Gastrocnemius medialis (tissue), 4 donors: ENCODE data around the gene ACTR5. TPM values are rescaled to one million over a fixed set of nuclear protein-coding genes. Genes with fewer than 3 reads are reported as not detected.

ENCODE experiments used
- ATAC-seq, 2 donors: fragments of 150-250 bp; one replicate each; pipeline ENCODE4 v1.9.1; 2016
- DNase-seq, 2 donors: peaks; one replicate each; pipeline ENCODE4 v3.0.0-alpha.2; 2019
- H3K27ac ChIP-seq, 4 donors: fragments of 200-600 bp; sonication (generic); 1 replicate in 1 of 4; 2 replicates in 3 of 4; pipeline ENCODE4 v1.5.1; 2016 to 2018; ENCODE audit warnings: mild to moderate bottlenecking in 2 of 4, moderate library complexity in 1 of 4
- H3K27me3 ChIP-seq, 3 donors: fragments of 200-600 bp; sonication (generic) in 2 of 3; 1 replicate in 1 of 3; 2 replicates in 2 of 3; pipeline versions ENCODE4 v1.5.1 to v1.6.0; 2016 to 2019; ENCODE audit warnings: mild to moderate bottlenecking in 1 of 3, moderate library complexity in 1 of 3
- H3K36me3 ChIP-seq, 2 donors: fragments of 200-600 bp; sonication (generic) in 1 of 2; one replicate each; pipeline ENCODE4 v1.5.1; 2017 to 2018
- H3K4me1 ChIP-seq, 2 donors: fragments of 200-600 bp; sonication (generic) in 1 of 2; one replicate each; pipeline ENCODE4 v1.5.1; 2016 to 2017; ENCODE audit warnings: mild to moderate bottlenecking in 2 of 2
- H3K4me3 ChIP-seq, 4 donors: fragments of 200-600 bp; sonication (generic) in 3 of 4; 1 replicate in 1 of 4; 2 replicates in 3 of 4; pipeline ENCODE4 v1.5.1; 2016 to 2019; ENCODE audit warnings: mild to moderate bottlenecking in 2 of 4
- H3K9me3 ChIP-seq, 3 donors: fragments of 200-600 bp; sonication (generic) in 2 of 3; 1 replicate in 1 of 3; 2 replicates in 2 of 3; pipeline ENCODE4 v1.5.1; 2016 to 2019
- CTCF ChIP-seq, 5 experiments: fragments of 450-650 bp in 3 of 5; fragments of 200-600 bp in 2 of 5; sonication (generic) in 2 of 5; IDR thresholded peaks in 4 of 5; conservative IDR thresholded peaks in 1 of 5; 1 replicate in 4 of 5; 2 replicates in 1 of 5; pipeline ENCODE4 v1.5.1; 2016 to 2019; ENCODE audit warnings: antibody characterized with exemption in 5 of 5, mild to moderate bottlenecking in 3 of 5, moderate library complexity in 3 of 5
- POLR2A ChIP-seq, 2 donors: fragments of 450-650 bp; IDR thresholded peaks; one replicate each; pipeline ENCODE4 v1.6.1; 2017; ENCODE audit warnings: antibody characterized with exemption in 2 of 2, mild to moderate bottlenecking in 2 of 2, moderate library complexity in 2 of 2
- in situ Hi-C, 4 donors: fragments of 200-750 bp; cut with MboI; loops; one replicate each; pipeline versions ENCODE4 v1.15.0 to v1.8.0; 2017; ENCODE audit warnings: low sequenced_read_pairs in 4 of 4
- intact Hi-C: fragments of 100-400 bp; cut with DNase I; formaldehyde crosslinking; loops from one replicate; pipeline ENCODE4 v1.15.1; 2023; ENCODE audit warnings: low total_unique reads
- total RNA-seq, 4 donors: library from RNA; depleted of rRNA; stranded (reverse); fragments of >200 nt; gene quantifications; one replicate each; pipeline versions ENCODE4 v1.1.0 to v1.2.3, GENCODE V29; 2016

The ACTR5 gene
- total RNA-seq, 4 donors from 2014 or later, result 6.3 to 10.0 (median 8.0) TPM

GRCh38 chr20:38728191-38728781 is 20.0 kb upstream of the ACTR5 start:
- H3K9me3 ChIP-seq, result no peaks in the 10 kb centered on the region
- peaks cover 0 to 17% of the 10 kb centered on the region in 2 donors for H3K4me1 ChIP-seq
- intact Hi-C loops (no loop called here), in situ Hi-C loops (no loop called here)
- H3K36me3 ChIP-seq, result no peaks in the 10 kb centered on the region
- H3K27me3 ChIP-seq, result peaks cover 96 to 100% (median 97%) of the 10 kb centered on the region in 3 donors
- DNase-seq (no peak), ATAC-seq (no peak)
- H3K4me3 ChIP-seq, result no peak overlapping the region
- no peak overlapping the region for H3K27ac ChIP-seq
- TF ChIP-seq CTCF (IDR thresholded peaks at IDR 0.05 in 4 of 5, conservative IDR thresholded peaks at IDR 0.05 in 1 of 5), result no peak
- no peak for TF ChIP-seq POLR2A (IDR thresholded peaks at IDR 0.05)

GRCh38 chr20:38728911-38729642 is 19.2 kb upstream of the ACTR5 start:
- in situ Hi-C loops, result no loop called here
- TF ChIP-seq CTCF (IDR thresholded peaks at IDR 0.05 in 4 of 5, conservative IDR thresholded peaks at IDR 0.05 in 1 of 5) (no peak), POLR2A (IDR thresholded peaks at IDR 0.05) (no peak)
- Histone ChIP-seq H3K36me3 (no peaks in the 10 kb centered on the region), H3K27me3 (peaks cover 96 to 100% (median 97%) of the 10 kb centered on the region in 3 donors), H3K4me3 (no peak overlapping the region), H3K27ac (no peak overlapping the region), H3K4me1 (peaks cover 0 to 17% of the 10 kb centered on the region in 2 donors), H3K9me3 (no peaks in the 10 kb centered on the region)
- ATAC-seq, result no peak
- no peak for DNase-seq
- intact Hi-C loops, result no loop called here

GRCh38 chr20:38729767-38730166 is 18.5 kb upstream of the ACTR5 start:
- intact Hi-C loops (loop anchor here (5.0 kb wide), 1 partner anchor 82 kb away; no protein-coding TSS in a partner anchor), in situ Hi-C loops (loop anchor here in 1 of 4 donors (10.0 kb wide), 1 partner anchor 85 kb away; no protein-coding TSS in a partner anchor)
- no peak for TF ChIP-seq POLR2A (IDR thresholded peaks at IDR 0.05)
- no peak for TF ChIP-seq CTCF (IDR thresholded peaks at IDR 0.05 in 4 of 5, conservative IDR thresholded peaks at IDR 0.05 in 1 of 5)
- ATAC-seq, result no peak
- H3K4me3 ChIP-seq, result no peak overlapping the region
- DNase-seq, result no peak
- peaks cover 0 to 17% of the 10 kb centered on the region in 2 donors for H3K4me1 ChIP-seq
- H3K27ac ChIP-seq, result no peak overlapping the region
- H3K9me3 ChIP-seq, result no peaks in the 10 kb centered on the region
- peaks cover 96 to 98% (median 98%) of the 10 kb centered on the region in 3 donors for H3K27me3 ChIP-seq
- no peaks in the 10 kb centered on the region for H3K36me3 ChIP-seq

GRCh38 chr20:38730167-38730988 is 17.9 kb upstream of the ACTR5 start:
- Histone ChIP-seq H3K27me3 (peaks cover 92 to 98% (median 96%) of the 10 kb centered on the region in 3 donors), H3K4me1 (peaks cover 0 to 17% of the 10 kb centered on the region in 2 donors), H3K36me3 (no peaks in the 10 kb centered on the region), H3K4me3 (peak overlapping the region in 1 of 4 donors; percentile 52), H3K9me3 (no peaks in the 10 kb centered on the region), H3K27ac (no peak overlapping the region)
- TF ChIP-seq CTCF (IDR thresholded peaks at IDR 0.05 in 4 of 5, conservative IDR thresholded peaks at IDR 0.05 in 1 of 5) (no peak), POLR2A (IDR thresholded peaks at IDR 0.05) (no peak)
- no peak for DNase-seq
- in situ Hi-C loops, result loop anchor here in 1 of 4 donors (10.0 kb wide), 1 partner anchor 86 kb away; no protein-coding TSS in a partner anchor
- intact Hi-C loops, result loop anchor here (5.0 kb wide), 1 partner anchor 83 kb away; no protein-coding TSS in a partner anchor
- ATAC-seq, result no peak
